ENCODE results near the gene HNRNPA0. TPM values are rescaled to one million over a fixed set of nuclear protein-coding genes. Genes with fewer than 3 reads are reported as not detected.

Gene HNRNPA0
- total RNA-seq, 1 experiment from 2014 or later = 38.9 TPM

GRCh38 chr5:137760294-137760693, 6.1 kb upstream of the HNRNPA0 start (continued):
- TF ChIP-seq TCF7L2 (IDR thresholded peaks at IDR 0.05; ENCODE audit: borderline replicate concordance, extremely low read depth, insufficient read depth, insufficient read length) = no peak
- TF ChIP-seq ZNF274 (IDR thresholded peaks at IDR 0.05; ENCODE audit: low read depth, low read length) = no peak
- no peak for TF ChIP-seq SIN3A (IDR thresholded peaks at IDR 0.05; ENCODE audit: low read depth)
- TF ChIP-seq ZFX (IDR thresholded peaks at IDR 0.05) = no peak
- no peak for TF ChIP-seq ELF1 (IDR thresholded peaks at IDR 0.05; ENCODE audit: borderline replicate concordance, low read depth)
- TF ChIP-seq CBX3 (IDR thresholded peaks at IDR 0.05; ENCODE audit: low read depth) = no peak

GRCh38 chr5:137758715-137759306, 4.6 kb upstream of the HNRNPA0 start:
- Histone ChIP-seq H3K9ac (ENCODE audit: low read length) (no peak overlapping the region), H3K79me2 (ENCODE audit: insufficient read depth, low read length) (peaks cover 3% of the 10 kb centered on the region), H3K4me1 (ENCODE audit: control insufficient read depth in 1 of 2, insufficient read depth in 2 of 2, low read length in 2 of 2) (peaks cover 0 to 18% of the 10 kb centered on the region in 2 experiments; a peak in 2 of 4 replicates), H3K9me2 (ENCODE audit: insufficient read depth) (no peaks in the 10 kb centered on the region), H3K4me3 (replicated peaks in 1 of 2; ENCODE audit: low read depth in 1 of 2, low read length in 2 of 2) (no peak overlapping the region), H3K4me2 (ENCODE audit: low read length) (no peak overlapping the region), H2AFZ (ENCODE audit: low read depth, low read length, poor library complexity, severe bottlenecking) (no peak overlapping the region), H3K36me3 (ENCODE audit: control insufficient read depth in 1 of 2, insufficient read depth in 2 of 2, low read length in 2 of 2) (no peaks in the 10 kb centered on the region), H4K20me1 (ENCODE audit: insufficient read depth) (no peaks in the 10 kb centered on the region), H3K27ac (ENCODE audit: low read depth, low read length) (no peak overlapping the region), H3K9me3 (ENCODE audit: control insufficient read depth in 1 of 2, insufficient read depth in 1 of 2, low read depth in 1 of 2, low read length in 2 of 2) (no peaks in the 10 kb centered on the region), H3K27me3 (ENCODE audit: insufficient read depth, low read length) (no peaks in the 10 kb centered on the region)
- intact Hi-C loops (cut with micrococcal nuclease) = no loop called here
- ATAC-seq (no peak), DNase-seq (ENCODE audit: low read depth, low spot score) (no peak)
- ChIA-PET RAD21 (ENCODE audit: low non-redundant PET in 1 of 2, low total read pairs in 2 of 2, uncharacterized antibody in 2 of 2, unreplicated experiment in 2 of 2) (no interaction called here), POLR2A (no interaction called here), CTCF (interaction anchor here (1.6 kb wide), 1 partner anchor 20 kb away, joined by 5 read pairs; no protein-coding TSS in a partner anchor)
- TF ChIP-seq ZNF274 (IDR thresholded peaks at IDR 0.05; ENCODE audit: low read depth, low read length) (no peak), EGR1 (IDR thresholded peaks at IDR 0.05; ENCODE audit: low read depth) (no peak), ZFX (IDR thresholded peaks at IDR 0.05) (no peak), CEBPB (IDR thresholded peaks at IDR 0.05; ENCODE audit: low read depth) (no peak), TCF7L2 (IDR thresholded peaks at IDR 0.05; ENCODE audit: borderline replicate concordance, extremely low read depth, insufficient read depth, insufficient read length) (no peak), POLR2AphosphoS5 (IDR thresholded peaks at IDR 0.05; ENCODE audit: low read depth, low read length) (no peak), EZH2phosphoT487 (IDR thresholded peaks at IDR 0.05; ENCODE audit: borderline replicate concordance) (no peak), POLR2A (IDR thresholded peaks at IDR 0.05; ENCODE audit: borderline replicate concordance, extremely low read depth, insufficient read depth, insufficient read length) (no peak), SP1 (IDR thresholded peaks at IDR 0.05; ENCODE audit: low read depth) (no peak), CBX3 (IDR thresholded peaks at IDR 0.05; ENCODE audit: low read depth) (no peak), MAX (IDR thresholded peaks at IDR 0.05) (no peak), FOSL1 (IDR thresholded peaks at IDR 0.05; ENCODE audit: low read depth) (no peak)
- TF ChIP-seq, protein P1, sequence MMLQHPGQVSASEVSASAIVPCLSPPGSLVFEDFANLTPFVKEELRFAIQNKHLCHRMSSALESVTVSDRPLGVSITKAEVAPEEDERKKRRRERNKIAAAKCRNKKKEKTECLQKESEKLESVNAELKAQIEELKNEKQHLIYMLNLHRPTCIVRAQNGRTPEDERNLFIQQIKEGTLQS (IDR thresholded peaks at IDR 0.05) = no peak
- TF ChIP-seq, protein P2, sequence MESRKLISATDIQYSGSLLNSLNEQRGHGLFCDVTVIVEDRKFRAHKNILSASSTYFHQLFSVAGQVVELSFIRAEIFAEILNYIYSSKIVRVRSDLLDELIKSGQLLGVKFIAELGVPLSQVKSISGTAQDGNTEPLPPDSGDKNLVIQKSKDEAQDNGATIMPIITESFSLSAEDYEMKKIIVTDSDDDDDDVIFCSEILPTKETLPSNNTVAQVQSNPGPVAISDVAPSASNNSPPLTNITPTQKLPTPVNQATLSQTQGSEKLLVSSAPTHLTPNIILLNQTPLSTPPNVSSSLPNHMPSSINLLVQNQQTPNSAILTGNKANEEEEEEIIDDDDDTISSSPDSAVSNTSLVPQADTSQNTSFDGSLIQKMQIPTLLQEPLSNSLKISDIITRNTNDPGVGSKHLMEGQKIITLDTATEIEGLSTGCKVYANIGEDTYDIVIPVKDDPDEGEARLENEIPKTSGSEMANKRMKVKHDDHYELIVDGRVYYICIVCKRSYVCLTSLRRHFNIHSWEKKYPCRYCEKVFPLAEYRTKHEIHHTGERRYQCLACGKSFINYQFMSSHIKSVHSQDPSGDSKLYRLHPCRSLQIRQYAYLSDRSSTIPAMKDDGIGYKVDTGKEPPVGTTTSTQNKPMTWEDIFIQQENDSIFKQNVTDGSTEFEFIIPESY (IDR thresholded peaks at IDR 0.05; ENCODE audit: extremely low read depth, insufficient replicate concordance, low read length) = no peak
- TF ChIP-seq, protein P3, sequence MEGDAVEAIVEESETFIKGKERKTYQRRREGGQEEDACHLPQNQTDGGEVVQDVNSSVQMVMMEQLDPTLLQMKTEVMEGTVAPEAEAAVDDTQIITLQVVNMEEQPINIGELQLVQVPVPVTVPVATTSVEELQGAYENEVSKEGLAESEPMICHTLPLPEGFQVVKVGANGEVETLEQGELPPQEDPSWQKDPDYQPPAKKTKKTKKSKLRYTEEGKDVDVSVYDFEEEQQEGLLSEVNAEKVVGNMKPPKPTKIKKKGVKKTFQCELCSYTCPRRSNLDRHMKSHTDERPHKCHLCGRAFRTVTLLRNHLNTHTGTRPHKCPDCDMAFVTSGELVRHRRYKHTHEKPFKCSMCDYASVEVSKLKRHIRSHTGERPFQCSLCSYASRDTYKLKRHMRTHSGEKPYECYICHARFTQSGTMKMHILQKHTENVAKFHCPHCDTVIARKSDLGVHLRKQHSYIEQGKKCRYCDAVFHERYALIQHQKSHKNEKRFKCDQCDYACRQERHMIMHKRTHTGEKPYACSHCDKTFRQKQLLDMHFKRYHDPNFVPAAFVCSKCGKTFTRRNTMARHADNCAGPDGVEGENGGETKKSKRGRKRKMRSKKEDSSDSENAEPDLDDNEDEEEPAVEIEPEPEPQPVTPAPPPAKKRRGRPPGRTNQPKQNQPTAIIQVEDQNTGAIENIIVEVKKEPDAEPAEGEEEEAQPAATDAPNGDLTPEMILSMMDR (IDR thresholded peaks at IDR 0.05 in 2 of 3, conservative IDR thresholded peaks at IDR 0.05 in 1 of 3; ENCODE audit: borderline replicate concordance in 1 of 3, insufficient read depth in 1 of 3, low read depth in 2 of 3, low read length in 2 of 3) = no peak
- BruUV-seq (replicated peaks) = no TSS peak
